Bronchial epithelial cell (primary cell): ENCODE measurements around the gene DTD1. TPM values are rescaled to one million over a fixed set of nuclear protein-coding genes. Genes with fewer than 3 reads are reported as not detected.

Experiments used
- DNase-seq: peaks from one replicate; pipeline ENCODE4 v3.0.0-alpha.2; 2010; ENCODE audit warnings: low read depth
- FAIRE-seq: peaks from 2 replicates; lab custom pipeline; 2011; peaks lifted over from hg19 to GRCh38; lab: Jason Lieb, UNC
- H3K27me3 ChIP-seq: 2 replicates; pipeline ENCODE4 v1.5.1; 2011; ENCODE audit warnings: low read length; ENCODE audit not compliant: control insufficient read depth, insufficient read depth
- H3K36me3 ChIP-seq: 2 replicates; pipeline ENCODE4 v1.5.1; 2011; ENCODE audit warnings: low read length; ENCODE audit not compliant: control insufficient read depth, insufficient read depth
- H3K4me3 ChIP-seq: 2 replicates; pipeline ENCODE4 v1.5.1; 2011; ENCODE audit warnings: mild to moderate bottlenecking, low read depth, low read length, control low read depth
- CTCF ChIP-seq: IDR thresholded peaks from 2 replicates; pipeline ENCODE4 v1.5.1; 2011; ENCODE audit warnings: mild to moderate bottlenecking, moderate library complexity, low read length, control low read depth, inconsistent platforms; ENCODE audit not compliant: insufficient read depth, severe bottlenecking
- total RNA-seq: library from RNA; depleted of rRNA; stranded (reverse); fragments of >200 nt; gene quantifications from 2 replicates; pipeline ENCODE4 v1.2.1, GENCODE V29; 2014

The DTD1 gene
- total RNA-seq, 1 donor from 2014 or later: 197 TPM

DNA sequence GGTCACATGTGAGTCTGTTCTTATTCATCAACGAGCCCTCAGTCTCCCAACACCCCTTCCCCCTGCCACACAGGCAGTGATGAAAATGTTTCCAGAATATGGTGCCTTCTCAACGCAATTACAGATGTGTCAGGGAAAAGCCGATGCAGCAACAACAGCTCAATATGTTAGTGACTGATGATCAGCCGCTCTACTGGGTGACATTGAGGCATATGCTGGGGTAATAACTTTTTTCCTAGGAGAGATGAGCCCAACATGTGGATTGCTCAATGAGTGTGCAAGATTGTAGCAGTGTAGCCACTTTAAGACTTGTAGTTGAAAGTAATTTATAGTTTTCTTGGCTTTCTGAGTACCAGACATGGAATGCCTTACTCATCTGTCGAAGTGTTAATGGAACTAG, 49.4 kb downstream of the DTD1 start:
- DNase-seq (no peak), FAIRE-seq (no peak)
- H3K4me3 ChIP-seq: no peak overlapping the region
- no peak for TF ChIP-seq CTCF
- no peaks in the 10 kb centered on the region for H3K27me3 ChIP-seq
- peaks cover 1% of the 10 kb centered on the region for H3K36me3 ChIP-seq

GRCh38 chr20:18638768-18639167, 50.9 kb downstream of the DTD1 start:
- H3K4me3 ChIP-seq: no peak overlapping the region
- H3K36me3 ChIP-seq: peaks cover 1% of the 10 kb centered on the region
- no peaks in the 10 kb centered on the region for H3K27me3 ChIP-seq
- no peak for DNase-seq
- no peak for FAIRE-seq
- TF ChIP-seq CTCF: no peak

DNA sequence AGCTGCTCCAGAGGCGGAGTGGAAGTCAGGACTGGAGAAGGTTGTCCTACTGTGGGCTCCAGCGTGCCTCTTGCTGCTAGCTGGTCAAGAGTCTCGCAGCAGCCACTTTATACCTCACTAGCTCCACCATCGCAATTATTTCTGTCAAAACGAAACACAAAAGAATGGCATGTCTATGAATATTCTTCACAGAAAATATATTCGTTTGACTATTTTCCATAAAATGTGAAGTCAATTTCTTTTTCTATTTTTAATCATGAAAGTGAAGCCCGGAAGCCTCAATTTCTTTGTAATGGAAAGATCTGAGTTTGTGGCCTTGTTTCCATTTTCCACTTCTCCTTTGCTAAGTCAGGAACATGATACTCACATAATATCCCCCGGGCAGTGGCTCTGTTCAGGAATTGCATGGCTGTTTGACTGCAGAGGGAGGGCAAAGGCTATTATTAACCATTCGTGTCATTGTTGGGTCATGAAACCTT, 51.7 kb downstream of the DTD1 start:
- peaks cover 1% of the 10 kb centered on the region for H3K36me3 ChIP-seq
- H3K4me3 ChIP-seq: no peak overlapping the region
- FAIRE-seq (no peak), DNase-seq (no peak)
- H3K27me3 ChIP-seq: no peaks in the 10 kb centered on the region
- no peak for TF ChIP-seq CTCF

DNA sequence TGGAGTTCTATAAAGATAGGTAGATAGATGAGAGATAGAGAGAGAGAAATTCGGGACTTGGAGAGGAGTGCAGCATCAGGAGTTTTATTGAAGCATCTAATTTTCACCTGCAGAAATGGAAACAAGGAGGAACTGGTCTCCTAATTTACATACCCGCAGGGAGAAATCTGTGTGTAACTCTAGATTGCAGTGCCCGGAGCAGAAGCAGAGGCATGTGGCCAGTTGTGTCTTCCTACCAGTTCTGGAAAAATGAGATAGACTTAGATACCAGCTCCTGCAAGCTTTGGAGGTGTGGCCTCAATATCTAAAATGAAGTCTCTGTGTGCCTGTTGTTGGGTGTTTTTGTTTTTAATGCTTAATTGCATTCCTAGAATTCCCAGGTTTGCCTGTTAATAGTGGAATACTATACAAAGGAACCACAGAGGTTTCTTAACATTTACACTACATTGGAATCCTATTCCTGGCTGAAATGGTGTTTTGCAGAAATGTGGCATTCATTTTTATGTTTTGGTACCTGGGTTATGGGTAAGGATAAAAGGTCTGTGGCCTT, 57.4 kb downstream of the DTD1 start:
- no peak overlapping the region for H3K4me3 ChIP-seq
- DNase-seq (no peak), FAIRE-seq (no peak)
- no peaks in the 10 kb centered on the region for H3K27me3 ChIP-seq
- H3K36me3 ChIP-seq: no peaks in the 10 kb centered on the region
- TF ChIP-seq CTCF: no peak

GRCh38 chr20:18645851-18646250, 58.0 kb downstream of the DTD1 start:
- no peaks in the 10 kb centered on the region for H3K27me3 ChIP-seq
- H3K4me3 ChIP-seq: no peak overlapping the region
- no peak for TF ChIP-seq CTCF
- DNase-seq (no peak), FAIRE-seq (no peak)
- H3K36me3 ChIP-seq: no peaks in the 10 kb centered on the region

GRCh38 chr20:18647777-18648176, 59.9 kb downstream of the DTD1 start:
- DNase-seq (no peak), FAIRE-seq (no peak)
- Histone ChIP-seq H3K4me3 (no peak overlapping the region), H3K27me3 (no peaks in the 10 kb centered on the region), H3K36me3 (no peaks in the 10 kb centered on the region)
- TF ChIP-seq CTCF: no peak
